Endometrium (tissue), 2 donors: ENCODE measurements around the gene ITGAE.

Experiments used
- FAIRE-seq: peaks from 2 replicates; lab custom pipeline; 2012; peaks lifted over from hg19 to GRCh38; lab: Jason Lieb, UNC
- donor health status: control.
- donor health status: control.

Gene ITGAE

DNA sequence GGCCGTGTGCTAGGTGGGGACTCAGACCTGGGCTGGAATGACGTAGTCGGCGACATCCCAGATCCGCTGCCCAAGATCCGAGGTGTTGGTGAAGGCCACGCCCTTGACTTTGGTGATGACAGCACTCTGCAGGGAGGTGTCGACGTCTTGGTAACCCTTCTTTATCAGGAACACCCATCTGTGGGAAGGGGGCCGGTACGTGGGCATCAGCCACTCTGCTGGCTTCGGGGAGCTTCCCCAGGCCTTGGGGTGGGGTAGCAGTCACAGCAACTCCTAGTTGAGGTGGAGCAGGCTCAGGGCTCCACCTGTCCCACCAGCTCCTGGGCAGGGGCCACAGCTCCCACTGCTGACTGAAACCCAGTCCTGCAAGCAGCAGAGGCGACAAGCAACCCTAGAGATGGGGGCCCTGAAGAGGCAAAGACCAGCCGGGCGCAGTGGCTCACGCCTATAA is 109.3 kb downstream of the ITGAE start:
- no peak for FAIRE-seq

DNA sequence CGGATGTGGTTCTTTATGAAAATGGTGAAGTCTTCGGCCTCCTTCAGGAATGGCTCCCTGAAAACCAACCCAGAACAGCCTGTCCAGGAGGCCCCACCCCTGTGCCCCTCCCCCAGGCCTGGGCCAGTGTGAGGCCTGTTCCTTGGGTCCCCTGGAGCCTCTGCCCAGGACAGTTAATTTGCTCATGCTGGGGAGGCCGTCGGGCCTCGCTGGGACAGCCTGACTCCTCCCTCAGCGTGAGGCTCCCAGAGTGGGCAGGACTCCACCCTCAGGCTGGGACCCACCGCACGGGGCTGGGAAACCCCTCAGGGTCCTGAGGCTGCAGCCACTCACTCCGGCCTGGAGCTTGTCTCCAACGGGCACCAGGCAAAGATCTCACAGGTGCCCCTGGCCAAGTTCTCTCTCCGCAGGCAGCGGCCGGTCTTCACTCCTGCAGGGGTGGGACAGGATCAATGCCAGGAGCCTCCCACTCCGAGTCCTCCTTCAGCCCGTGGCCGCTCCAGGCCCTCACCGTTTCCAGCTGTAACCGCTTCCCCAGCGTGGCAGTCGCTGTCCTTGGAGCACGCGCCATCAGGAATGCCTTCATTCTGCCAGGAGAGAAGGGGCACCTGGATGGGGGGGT is 110.8 kb downstream of the ITGAE start:
- FAIRE-seq: no peak

DNA sequence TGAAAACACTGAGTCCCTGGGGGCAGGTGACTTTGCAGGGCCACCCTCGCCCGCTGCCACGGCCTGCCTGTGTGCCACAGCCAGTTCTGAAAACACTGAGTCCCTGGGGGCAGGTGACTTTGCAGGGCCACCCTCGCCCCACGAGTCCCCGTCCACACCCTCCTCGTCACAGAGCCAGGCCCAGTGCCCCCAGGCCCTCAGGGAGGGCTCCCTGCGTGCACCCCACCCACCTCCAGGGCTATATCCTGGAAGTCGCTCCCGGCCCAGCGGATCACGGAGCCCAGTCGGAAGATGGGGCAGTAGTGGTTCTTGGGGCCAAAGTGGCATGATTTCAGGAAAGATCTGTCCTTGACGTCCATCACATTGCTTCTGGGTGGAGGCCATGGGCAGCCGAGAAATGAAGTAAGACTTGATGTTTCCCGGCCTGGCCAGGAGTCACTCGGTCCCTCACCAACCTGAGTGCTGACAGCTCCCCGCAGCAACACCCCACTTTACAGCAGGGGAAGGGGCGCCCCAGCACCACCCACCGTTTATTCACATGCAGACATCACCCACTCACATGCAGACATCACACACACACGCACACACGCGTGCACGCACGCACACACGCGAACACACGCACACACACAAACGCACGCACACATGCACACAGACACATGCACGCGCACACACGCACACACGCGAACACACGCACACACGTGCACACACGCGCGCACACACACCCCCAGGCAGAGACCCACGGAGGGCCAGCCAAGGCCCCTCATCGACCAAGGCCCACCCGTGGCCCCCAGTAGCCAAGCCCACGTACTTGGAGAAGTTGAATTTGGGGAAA is 111.5 kb downstream of the ITGAE start:
- FAIRE-seq: no peak

DNA sequence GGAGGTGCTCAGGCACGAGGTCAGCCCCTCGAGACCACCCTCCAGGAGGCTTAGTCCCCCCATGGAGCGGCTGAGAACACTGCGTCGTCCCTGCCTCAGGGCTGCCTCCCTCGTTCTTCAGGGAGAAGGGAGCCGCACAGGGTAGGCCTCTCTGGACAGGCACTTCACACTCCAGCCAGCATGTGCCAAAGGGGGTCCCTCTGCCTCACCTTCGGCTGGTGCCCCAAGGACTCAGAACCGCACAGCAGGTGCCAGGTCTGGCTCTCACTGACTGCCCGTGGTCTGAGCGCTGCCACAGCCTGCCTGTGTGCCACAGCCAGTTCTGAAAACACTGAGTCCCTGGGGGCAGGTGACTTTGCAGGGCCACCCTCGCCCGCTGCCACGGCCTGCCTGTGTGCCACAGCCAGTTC is 112.1 kb downstream of the ITGAE start:
- no peak for FAIRE-seq

DNA sequence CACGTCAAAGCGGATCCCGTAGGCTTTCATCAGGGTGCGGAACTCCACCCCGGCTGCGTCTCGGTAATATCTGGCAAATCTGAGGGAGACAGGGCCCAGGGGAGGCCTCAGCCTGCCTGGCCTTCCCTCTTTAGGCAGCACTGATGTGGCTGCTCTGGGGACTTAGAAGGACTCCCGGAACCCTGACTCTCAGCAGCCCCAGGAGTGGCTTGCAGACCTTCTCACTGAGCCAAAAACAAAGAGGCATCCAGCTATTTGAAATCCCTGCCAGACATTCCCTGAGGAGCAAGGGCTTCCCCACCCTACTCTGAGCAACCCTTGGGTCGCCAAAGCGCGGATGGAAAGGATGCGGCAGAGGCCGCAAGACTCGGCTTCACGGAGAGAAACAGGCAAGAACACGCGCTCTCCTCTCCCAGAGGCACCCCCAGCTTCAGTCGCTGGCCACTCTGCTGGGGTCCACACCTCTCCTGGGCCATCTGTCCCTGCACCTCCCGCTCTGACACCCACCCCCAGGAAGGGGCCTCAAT is 112.9 kb downstream of the ITGAE start:
- no peak for FAIRE-seq

DNA sequence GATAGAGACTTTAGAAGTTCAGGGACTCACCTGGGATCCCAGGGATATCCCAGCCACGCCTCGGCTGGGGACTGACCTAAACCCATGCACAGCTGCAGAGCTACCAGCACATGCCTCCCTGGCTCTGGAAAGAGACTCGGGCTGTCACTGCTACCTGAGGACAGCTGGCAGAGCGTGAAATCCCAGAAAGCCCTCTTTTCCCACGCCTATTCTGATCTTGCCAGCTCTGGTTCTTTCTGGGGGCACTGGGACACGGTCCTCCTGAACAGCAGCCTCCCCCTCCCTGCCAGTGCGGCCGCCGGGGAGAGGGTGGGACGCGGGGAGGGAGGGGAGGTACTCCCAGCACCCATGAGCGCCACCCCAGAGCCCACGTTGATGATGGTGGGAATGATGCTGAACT is 115.8 kb downstream of the ITGAE start:
- no peak for FAIRE-seq

DNA sequence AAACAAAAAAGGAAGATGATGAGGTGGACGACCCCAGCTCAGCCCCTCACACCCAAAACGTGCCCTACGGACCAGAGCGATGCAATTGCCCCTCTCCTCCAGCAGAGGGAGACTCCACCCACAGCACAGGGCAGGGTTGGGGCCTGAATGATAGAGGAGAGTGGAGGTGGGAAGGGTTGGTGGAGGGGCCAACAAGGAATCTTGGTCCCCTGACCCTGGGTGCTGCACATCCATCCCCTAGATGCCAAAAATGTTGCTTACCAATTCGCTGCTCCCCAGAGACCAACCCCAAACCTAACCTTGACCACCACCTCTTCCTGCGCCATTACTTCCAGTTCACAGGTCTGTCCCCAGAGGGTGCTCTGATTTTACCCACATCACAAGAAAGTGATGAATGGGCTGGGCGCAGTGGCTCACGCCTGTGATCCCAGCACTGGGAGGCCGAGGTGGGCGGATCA is 117.9 kb downstream of the ITGAE start:
- FAIRE-seq: no peak

DNA sequence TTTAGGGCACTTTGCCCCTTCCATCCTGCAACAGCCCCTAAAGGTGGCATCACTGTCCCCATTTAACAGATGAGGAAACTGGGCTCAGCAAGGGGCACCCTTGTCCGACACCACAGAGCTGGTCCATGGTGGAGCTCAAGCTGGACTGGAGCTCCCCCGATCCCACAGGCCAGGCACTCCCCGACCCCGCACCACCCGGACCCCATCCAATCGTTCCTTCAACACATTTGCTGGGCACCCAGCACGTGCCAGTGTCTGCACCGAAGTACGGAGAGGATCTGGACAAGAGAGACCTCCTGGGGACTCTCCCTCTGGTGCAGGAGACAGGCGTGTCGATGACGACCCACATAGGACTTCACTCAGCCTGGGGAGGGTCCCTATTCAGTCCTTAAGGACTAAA is 119.0 kb downstream of the ITGAE start:
- FAIRE-seq: no peak

DNA sequence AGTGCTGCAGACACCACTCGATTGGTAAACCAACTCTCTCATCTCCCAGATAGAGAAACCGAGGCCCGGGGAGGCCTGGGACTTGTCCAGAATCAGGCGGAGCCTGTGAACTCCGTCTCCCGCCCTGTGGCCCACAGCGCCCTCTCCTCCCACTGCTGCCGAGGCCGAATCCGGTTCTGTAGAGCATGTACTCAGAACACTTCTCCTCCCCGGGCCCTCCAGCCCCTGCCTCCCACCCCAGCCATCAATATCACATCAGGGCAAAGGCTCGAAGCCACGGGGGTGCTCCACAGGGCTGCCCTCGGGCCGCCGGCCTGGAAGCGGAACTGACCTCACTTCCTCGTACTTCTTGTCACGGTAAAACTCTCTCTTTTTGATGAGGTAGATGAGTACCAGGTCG is 119.4 kb downstream of the ITGAE start:
- no peak for FAIRE-seq

DNA sequence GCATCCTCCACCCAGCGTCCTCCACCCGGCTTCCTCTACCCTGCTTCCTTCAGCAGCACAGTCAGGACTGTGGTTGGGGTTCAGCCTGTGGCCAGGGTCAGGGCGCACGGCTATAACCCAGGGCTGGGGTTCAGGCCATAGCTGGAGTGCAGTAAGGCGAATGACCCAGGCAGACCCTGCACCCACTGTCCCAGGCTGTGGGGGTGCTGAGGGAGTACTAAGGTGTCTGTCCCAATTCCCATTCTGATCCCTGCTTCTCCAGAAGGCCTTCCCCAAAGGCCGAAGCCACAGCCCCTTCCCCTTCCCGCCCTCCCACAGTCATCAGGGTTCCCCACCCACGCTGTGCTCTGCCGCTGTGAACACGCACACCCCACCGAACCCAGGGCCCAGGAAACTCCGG is 119.9 kb downstream of the ITGAE start:
- no peak for FAIRE-seq

DNA sequence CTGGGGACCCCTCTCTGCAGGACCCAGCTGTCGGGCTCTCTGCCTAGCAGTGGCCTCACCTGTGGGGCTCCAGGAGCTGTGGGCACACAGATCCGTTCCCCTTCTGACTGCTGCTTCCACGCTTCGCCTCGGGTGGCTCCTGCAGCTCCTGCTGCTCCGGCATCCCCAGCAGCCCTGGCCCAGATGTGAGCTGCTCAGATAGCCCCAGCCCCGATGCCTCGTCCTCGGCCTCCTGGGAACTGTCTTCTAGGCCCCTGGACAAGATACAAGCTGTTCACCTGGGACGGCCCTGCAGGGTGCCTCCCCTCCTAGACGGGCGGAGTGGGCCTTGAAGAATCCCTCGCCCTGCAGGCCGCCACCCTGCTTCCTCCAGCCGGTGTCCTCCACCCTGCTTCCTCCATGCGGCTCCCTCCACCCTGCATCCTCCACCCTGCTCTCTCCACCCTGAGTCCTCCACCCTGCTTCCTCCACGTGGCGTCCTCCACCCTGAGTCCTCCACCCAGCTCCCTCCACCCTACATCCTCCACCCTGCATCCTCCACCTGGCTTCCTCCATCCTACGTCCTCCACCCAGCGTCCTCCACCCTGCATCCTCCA is 121.4 kb downstream of the ITGAE start:
- FAIRE-seq: no peak

DNA sequence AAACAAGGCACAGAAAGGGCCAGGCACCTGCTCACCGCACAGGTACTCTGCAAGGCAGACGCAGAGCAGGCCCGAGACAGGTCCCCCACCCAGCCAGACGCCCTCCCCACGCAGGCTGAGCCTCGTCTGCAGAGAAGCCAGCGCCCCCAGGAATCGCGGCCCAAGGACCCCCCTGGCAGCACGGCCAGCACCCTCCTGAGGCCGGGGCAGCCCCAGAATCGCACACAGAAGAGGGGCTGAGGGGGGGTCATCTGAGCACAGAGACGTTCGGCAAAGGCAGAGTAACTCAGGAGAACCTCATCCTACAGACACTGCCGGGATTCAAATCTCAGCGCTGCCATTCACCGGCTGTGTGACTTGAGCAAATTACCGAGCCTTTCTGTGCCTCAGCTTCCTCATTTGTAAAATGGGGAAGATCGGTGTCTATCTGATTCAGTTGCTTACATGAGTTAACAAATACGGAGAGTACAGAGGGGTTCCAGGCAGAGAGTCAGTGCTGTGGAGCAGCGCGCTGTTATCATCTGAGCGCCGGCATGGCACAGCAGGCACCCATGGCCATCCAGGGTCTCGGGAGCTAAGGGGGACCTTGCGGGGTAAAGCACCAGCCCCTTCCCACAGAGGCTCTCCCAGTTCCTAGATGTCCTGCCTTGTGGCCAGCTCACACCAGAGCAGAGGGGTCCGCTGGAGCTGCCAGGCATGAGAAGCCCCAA is 122.0 kb downstream of the ITGAE start:
- no peak for FAIRE-seq

DNA sequence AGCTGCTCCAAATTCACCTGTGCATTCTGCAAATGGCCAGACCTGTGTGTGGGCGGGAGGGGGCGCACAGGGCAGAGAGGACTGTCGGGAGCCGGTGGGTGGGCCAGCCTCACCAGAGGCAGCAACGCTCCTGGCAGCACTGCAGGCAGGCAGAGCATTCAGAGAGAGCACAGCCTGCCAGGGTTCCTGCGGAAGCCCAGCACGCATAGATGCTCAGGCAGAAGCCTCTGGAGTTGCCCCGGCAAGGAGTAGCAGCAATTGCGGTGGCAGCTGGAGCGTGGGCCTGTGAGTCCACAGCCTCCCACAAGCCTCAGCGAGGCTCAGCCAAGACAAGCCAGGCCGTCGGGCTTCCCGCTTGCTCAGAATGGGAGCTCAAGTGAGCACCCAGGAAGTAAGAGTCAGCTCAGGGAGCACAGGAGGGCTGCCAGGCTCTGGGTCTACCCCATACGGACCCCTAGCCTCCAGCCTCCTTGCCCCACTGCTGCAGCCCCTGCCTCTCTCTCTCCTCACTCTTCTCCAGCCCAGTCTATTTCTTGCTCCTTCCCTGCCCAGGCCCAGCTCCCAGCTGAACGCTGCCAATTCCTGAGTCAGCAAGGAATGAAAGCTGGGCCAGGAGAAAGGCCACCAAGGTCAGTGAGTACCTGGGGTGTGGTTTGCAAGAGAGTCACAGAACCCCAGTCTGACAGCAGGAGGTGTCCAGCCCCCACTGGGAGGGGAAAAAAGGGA is 122.7 kb downstream of the ITGAE start:
- FAIRE-seq: no peak

DNA sequence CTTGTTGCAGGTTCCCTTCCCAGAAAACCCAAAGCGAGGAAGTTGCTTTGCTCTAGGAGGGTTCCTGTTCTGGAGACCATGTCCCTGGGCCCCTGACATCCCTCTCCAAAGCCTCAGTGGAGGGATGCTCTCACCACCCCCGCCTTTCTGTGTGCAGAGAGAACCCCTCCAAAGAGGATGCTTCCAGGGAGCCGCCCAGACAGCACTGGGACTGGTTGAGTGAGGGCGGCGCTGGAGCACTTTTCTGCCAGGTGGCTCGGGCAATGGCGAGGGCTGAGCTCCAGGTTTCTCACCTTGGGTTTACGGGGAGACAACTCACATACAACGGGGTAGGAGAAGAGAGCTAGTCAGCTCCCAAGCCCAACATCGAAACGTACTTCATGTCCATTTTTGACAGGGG is 125.1 kb downstream of the ITGAE start:
- no peak for FAIRE-seq

DNA sequence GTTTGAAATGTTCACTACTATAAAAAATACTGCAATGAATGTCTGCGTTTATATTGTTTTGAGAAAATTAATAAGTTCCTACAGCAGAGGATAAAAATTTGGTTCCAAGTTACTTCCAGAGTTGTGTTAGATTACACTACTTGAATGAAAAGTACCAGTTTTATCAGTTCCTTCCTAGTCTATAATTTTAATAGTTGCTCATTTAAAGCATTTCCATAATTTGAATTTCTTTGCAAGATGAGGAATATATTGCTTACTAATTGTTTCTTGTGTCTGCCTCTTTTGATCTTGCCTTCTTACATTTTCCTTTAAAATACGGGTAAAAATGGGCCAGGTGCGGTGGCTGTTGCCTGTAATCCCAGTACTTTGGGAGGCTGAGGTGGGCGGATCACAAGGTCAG is 128.4 kb downstream of the ITGAE start:
- no peak for FAIRE-seq

DNA sequence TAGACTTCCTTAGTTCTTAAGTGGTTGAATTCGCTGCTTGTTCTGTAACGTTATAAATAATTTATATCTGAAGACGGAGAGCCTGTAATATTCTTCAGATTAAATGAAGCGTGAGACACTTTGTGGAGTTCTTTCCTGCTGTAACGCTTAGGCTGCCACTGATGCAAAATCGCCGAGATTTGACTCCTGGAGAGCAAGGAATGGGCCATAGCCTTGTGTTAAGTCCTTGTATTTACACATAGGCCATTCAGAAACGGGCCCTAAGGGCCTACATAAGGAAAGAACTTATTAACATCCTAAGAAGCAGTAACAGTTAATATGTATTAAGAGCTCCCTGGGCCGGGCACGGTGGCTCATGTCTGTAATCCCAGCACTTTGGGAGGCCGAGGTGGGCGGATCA is 131.4 kb downstream of the ITGAE start:
- no peak for FAIRE-seq

DNA sequence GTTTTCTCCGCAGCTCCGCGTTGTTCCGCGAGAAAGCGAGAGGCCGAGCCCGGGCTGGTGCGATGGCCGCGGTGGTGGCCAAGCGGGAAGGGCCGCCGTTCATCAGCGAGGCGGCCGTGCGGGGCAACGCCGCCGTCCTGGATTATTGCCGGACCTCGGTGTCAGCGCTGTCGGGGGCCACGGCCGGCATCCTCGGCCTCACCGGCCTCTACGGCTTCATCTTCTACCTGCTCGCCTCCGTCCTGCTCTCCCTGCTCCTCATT is 132.0 kb downstream of the ITGAE start:
- FAIRE-seq: no peak

DNA sequence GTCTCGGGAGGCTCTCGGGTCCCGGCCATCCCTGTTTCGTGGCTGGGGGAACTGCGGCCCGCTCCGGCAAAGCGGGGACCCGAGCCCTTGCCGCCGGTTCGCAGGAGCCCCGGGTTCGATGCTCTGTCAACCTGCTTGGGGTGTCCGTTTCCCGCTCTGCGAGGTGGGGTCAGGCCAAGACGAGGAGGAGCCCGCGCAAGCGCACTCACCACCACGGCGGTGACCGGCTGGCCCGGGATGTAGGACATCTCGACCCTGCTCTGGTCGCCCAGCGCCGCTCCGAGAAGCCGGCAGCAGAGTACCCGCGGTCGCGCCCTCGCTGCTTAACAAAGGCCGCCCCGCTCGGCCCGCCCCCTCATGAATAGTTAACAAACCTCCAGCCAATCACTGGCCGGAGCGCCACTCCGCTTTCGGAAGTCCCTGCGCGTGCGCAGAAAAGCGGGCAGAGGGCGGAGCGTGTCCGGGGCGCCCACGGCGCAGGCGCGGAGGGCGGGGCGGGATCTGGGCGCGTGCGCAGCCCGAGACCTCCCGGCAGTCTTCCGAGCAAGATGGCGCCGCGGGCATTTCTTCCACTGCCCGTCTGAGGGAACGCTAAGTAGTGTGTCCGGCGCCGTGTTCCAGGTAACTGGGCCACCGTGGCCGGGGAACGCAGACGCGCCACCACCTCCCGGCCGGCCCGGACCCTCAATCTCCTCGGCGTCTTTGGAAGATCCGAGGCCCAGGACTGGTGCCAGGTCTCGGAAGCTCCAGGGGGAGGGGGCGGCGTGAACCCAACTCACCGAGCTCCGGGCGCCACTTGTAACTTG is 132.5 kb downstream of the ITGAE start, which contains the start of the genes EMC6 and TAX1BP3:
Gene EMC6 (plus strand): TSS at position 534 of the 806 bp plus-strand sequence. CDS start 335 bp downstream, outside the sequence.
Gene TAX1BP3 (minus strand): TSS at position 300 of the 806 bp plus-strand sequence. CDS start 52 bp downstream, at position 248.
- peak; percentile 71 for FAIRE-seq

DNA sequence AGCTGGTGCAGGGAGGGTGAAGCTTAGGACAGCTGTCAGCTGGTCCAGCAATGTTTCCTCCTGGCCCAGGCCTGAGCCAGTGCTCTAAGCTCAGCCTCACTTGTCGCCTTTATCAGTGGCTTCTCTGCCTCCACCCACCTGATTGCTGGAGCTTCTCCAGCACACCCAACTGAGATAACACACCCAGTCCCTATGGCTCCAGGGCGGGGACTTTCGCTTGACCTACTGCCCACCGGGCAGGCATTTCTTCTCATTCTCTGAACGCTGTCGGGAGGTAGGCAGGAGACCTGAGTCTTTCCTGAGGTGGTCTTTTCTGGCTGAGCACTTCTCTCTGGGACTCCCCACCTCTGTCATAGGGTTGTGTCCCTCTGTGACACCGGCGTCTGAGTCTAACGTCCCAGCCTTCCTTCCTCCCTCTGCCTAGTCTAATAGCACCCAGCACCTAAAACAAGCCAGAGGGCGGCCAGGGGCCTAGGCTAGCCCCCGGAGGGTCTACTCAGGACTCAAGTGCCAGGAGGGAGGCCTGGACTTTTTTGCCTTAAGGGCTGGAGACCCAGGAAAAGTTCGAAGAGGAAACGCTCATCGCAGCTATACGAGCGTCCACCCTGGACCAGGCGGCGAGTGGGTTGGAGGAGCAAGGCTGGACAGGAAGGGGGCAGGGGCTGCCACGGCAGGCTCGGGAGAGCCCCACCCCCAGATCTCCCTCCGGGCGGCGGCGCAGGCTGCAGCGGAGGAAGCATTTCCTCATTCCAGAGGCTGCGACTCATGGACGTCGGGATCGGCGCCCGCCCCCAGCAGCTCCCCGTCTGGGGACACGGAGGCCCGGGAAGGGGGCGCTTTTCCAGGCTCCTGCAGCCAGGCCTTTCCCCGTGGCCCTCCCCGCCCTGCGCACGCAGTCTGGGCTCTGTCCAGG is 133.4 kb downstream of the ITGAE start:
- FAIRE-seq: peak; percentile 76

DNA sequence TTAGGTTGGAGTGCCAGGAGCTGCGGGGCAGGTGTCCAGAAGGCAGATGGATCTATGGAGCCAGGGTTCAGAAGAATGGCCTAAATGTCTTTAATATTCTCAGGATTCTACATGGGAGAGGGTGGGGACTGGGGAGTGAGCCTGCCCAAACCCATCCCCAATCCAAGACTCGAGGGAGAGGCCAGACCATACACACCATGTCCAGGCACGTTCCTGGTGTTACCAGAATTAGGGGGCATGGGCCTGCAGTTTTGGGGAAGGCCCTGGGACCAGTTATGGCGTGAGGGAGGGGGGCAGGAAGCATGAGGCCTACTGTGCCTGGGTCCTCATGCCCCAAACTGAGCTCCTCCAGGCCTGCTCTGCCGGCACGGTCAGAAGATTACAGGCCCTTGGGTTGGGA is 134.5 kb downstream of the ITGAE start:
- FAIRE-seq: no peak
